Tracheal epithelial cell (primary cell): ENCODE measurements around the gene OR5AP2. TPM values are rescaled to one million over a fixed set of nuclear protein-coding genes. Genes with fewer than 3 reads are reported as not detected.

ENCODE experiments used
- total RNA-seq: library from RNA; depleted of rRNA; stranded (reverse); fragments of >200 nt; gene quantifications from 2 replicates; pipeline ENCODE4 v1.2.1, GENCODE V29; 2014

OR5AP2 gene
- total RNA-seq: not detected in 2 replicates

DNA sequence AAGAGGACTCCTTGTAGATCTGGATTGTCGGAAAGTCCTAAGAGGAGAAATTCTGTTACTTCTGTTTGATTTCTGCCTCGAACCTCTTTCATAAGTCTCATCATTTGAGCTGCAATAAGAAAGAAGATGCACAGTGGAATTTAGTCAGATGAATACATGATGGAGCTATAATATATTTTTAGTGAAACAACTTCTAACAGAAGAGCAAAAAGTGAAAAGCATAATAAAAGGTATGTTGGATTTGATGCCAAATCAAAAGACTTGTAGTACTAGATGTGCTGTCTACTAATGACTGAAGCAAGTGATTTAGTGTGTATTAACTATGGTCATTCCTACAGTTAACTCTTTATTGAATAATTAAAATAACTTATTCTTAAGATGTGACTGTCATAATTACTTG, at the start of gene OR5AP2:
OR5AP2 (minus strand) TSS at position 101 of the 400 bp plus-strand sequence; CDS start at position 101, 0 bp downstream.

DNA sequence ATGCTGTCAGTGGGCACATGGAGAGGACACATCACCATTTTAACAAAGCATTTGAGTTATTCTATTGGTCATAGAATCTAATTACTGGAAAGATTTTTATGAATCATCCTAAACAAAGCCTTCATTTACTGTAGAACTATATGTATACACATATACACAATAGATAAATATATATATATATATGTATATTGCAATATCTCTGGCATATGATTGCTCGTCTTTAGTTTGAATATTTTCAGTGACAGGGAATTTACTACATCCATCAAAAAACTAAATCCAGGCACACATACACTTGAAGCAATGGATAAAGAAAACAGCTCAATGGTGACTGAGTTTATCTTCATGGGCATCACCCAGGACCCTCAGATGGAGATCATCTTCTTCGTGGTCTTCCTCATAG, 21.1 kb upstream of the OR5AP2 start, which contains the start of gene OR5AR1:
OR5AR1 (plus strand) TSS at position 301 of the 400 bp plus-strand sequence; CDS start at position 301, 0 bp downstream.

Other genes with a start within 250 kb of the OR5AP2 start
- not detected in 2 replicates for gene OR5AL1, start 229.7 kb downstream of the OR5AP2 start, total RNA-seq
- gene OR5M3, start 169.1 kb downstream of the OR5AP2 start, total RNA-seq: not detected in 2 replicates
- gene OR5M8, start 151.1 kb downstream of the OR5AP2 start, total RNA-seq: not detected in 2 replicates
- not detected in 2 replicates for gene OR5M11, start 99.2 kb downstream of the OR5AP2 start, total RNA-seq
- gene OR5M10, start 64.7 kb downstream of the OR5AP2 start, total RNA-seq: not detected in 2 replicates
- gene OR5M1, start 27.6 kb downstream of the OR5AP2 start, total RNA-seq: not detected in 2 replicates
- gene OR5AR1, start 21.2 kb upstream of the OR5AP2 start, total RNA-seq: not detected in 2 replicates
- gene OR9G1, start 56.7 kb upstream of the OR5AP2 start, total RNA-seq: under 0.01 TPM in 1 of 2 replicates, not detected in the other
- gene OR9G4, start 106.3 kb upstream of the OR5AP2 start, total RNA-seq: under 0.01 TPM in 1 of 2 replicates, not detected in the other